T-helper 9 cell (primary cell): ENCODE measurements around the gene ZYG11B.
A peak's percentile ranks its signal among the peaks of the same experiment; 100 is the strongest.
"Not testable (repeated sequence)": the region's sequence is repeated elsewhere in the genome, so short reads cannot be mapped to it uniquely, and the experiment has no call there.

ENCODE experiments used
- DNase-seq: peaks from one replicate; pipeline ENCODE4 v3.0.0-alpha.2; 2020

The ZYG11B gene

GRCh38 chr1:52759908-52760307, 33.7 kb downstream of the ZYG11B start:
- no peak for DNase-seq

GRCh38 chr1:52767596-52768280, 41.5 kb downstream of the ZYG11B start:
- DNase-seq, result no peak

DNA sequence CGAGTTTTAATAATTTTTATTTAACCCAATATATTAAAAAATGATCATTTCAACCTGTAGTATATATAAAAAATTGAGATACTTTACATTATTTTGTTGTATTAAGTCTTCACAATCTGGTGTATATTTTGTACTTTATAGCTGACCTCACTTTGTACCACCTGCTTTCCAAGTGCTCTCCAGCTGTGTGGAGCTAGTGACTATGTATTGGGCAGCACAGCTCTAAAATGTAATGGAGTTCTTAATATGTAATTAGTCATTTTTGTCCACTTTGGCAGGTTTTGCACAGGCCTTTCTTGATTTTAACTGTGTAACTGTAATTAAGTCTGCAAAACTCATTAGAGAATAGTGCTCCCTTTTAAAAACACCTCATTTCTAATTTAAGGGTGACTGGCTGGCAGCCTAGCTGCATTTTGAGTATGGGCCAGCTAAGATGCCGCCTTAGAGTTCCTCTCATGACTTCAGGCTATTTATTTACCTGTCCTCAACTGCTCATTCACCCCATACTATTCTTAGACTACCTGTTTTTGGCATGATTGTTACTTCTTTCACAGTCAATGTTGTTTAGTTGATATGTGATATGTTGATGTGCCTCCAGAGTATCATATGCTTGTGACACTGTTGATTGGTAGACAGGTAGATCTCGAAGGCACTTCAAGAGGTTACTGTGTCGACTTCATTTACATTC, 43.2 kb downstream of the ZYG11B start:
- no peak for DNase-seq

DNA sequence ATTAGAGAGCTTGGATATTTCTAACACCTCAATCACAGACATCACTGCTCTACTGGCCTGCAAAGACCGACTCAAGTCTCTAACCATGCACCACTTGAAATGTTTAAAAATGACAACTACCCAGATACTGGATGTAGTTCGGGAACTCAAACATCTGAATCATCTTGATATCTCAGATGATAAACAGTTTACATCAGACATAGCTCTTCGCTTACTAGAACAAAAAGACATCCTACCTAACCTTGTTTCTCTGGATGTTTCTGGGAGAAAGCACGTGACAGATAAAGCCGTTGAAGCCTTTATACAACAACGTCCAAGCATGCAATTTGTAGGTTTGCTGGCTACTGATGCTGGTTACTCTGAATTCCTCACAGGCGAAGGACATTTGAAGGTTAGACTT, 45.1 kb downstream of the ZYG11B start:
- no peak for DNase-seq

GRCh38 chr1:52786148-52786547, 59.9 kb downstream of the ZYG11B start:
- no peak for DNase-seq

GRCh38 chr1:52790429-52790828, 64.2 kb downstream of the ZYG11B start:
- not testable (repeated sequence) for DNase-seq

DNA sequence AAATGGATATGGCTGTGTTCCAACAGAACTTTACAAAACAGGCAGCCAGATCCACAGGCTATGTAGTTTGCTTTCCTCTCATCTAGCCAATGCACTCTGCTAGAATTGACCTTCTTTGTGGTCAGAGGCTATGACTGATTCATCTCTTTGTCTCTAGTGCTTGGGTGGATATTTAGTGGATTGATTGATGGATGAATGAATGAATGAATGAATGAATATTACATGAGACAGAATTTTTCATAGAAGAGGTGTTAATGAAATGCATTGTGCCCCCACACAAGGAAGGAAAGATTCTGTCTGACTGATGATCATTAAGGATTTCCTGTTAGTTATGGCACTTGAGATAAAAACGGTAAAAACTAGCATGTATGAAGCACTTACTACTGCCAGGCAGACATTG, 65.8 kb downstream of the ZYG11B start:
- no peak for DNase-seq

GRCh38 chr1:52793717-52794116, 67.5 kb downstream of the ZYG11B start:
- not testable (repeated sequence) for DNase-seq

GRCh38 chr1:52795464-52795863, 69.2 kb downstream of the ZYG11B start:
- no peak for DNase-seq

GRCh38 chr1:52798331-52798730, 72.1 kb downstream of the ZYG11B start:
- no peak for DNase-seq

DNA sequence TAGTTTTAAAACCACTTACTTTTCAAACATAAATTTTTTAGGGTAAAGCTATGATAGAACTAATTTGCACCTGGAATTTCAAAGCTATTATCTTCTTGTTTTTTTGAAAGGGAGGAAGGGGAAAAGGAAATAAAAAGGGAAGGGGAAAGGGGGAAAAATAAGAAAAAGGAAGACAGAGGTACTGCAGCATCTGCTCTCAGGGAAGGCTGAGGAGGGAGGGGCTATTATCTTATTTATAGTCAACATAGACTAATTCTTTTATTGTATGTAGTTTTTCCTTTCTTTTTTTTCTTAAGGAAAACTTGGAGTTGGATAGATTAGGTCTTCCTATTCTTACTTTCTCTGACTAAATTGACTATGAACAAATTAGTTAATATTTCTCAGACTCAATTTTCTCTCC, 74.8 kb downstream of the ZYG11B start:
- no peak for DNase-seq

- not testable (repeated sequence) for DNase-seq
These were observed 77.8 kb downstream of the ZYG11B start for GRCh38 chr1:52804083-52804482.

- no peak for DNase-seq
These were observed 88.2 kb downstream of the ZYG11B start for GRCh38 chr1:52814465-52814864.

GRCh38 chr1:52820830-52821229, 94.6 kb downstream of the ZYG11B start:
- not testable (repeated sequence) for DNase-seq

GRCh38 chr1:52825868-52826267, 99.6 kb downstream of the ZYG11B start:
- DNase-seq, result no peak

GRCh38 chr1:52834798-52835197, 108.5 kb downstream of the ZYG11B start:
- DNase-seq, result no peak

DNA sequence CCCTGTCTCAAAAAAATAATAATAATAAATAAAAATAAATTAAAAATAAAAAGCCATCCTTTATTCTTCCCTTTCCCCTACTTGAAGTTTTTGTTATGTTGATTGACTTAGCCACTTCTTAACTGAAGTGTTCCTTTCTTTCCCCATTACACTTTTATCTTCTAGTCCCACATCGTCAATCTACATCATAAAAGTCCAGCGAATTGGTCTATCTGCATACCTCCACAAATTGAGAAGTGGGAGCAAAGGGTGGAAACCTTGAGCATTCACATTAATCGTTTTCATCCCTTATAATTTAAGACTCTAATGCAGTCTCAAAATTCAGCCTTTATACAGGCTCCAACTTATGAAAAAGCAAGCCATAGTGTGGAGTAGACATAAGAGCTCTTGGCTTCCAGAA, 109.8 kb downstream of the ZYG11B start:
- no peak for DNase-seq

DNA sequence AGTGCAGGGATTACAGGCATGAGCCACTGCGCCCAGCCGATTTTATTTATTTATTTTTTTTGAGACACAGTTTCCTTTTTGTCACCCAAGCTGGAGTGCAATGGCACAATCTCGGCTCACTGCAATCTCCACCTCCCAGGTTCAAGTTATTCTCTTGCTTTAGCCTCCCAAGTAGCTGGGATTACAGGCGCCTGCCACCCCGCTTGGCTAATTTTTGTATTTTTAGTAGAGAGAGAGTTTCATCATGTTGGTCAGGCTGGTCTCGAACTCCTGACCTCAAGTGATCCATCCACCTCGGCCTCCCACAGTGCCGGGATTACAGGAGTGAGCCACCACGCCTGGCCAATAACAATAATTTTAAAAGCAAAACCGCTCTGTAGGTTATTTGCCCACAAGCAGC, 112.9 kb downstream of the ZYG11B start:
- DNase-seq, result not testable (repeated sequence)

- peak; percentile 39 for DNase-seq
These were observed 116.5 kb downstream of the ZYG11B start, which contains the start of gene ZYG11A for GRCh38 chr1:52842643-52843310. Gene ZYG11A, plus strand, starts transcription at chr1:52842760. Its CDS starts 124 bp downstream, at chr1:52842884.

GRCh38 chr1:52845119-52845518, 118.9 kb downstream of the ZYG11B start:
- DNase-seq, result not testable (repeated sequence)

DNA sequence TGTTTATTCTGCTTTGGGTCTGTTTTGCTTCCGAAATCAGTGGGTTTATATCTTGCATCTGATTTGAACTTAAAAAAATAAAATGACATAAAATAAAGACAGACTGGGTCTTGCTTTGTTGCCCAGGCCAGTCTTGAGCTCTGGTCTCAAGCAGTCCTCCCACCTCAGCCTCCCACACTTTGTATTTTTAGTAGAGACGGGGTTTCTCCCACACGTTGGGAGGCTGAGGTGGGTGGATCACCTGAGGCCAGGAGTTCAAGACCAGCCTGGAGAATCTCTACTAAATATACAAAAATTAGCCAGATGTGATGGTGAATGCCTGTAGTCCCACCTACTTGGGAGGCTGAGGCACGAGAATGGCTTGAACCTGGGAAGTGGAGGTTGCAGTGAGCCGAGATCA, 122.2 kb downstream of the ZYG11B start:
- DNase-seq, result no peak

DNA sequence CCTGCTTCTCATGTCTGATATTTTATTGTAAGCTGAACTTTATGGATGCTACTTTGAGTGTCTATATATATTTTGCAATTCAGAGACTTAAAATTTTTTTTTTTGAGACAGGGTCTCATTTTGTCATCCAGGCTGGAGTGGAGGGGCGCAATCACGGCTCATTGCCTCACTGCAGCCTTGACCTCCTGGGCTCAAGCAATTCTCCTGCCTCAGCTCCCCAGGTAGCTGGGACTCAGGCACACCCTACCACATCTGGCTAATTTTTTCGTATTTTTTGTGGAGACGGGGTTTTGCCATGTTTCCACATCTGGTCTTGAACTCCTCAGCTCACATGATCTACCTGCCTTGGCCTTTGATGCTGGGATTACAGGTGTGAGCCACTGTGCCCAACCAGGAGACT, 124.7 kb downstream of the ZYG11B start:
- no peak for DNase-seq

- DNase-seq, result no peak
These were observed 126.6 kb downstream of the ZYG11B start for GRCh38 chr1:52852854-52853253.

DNA sequence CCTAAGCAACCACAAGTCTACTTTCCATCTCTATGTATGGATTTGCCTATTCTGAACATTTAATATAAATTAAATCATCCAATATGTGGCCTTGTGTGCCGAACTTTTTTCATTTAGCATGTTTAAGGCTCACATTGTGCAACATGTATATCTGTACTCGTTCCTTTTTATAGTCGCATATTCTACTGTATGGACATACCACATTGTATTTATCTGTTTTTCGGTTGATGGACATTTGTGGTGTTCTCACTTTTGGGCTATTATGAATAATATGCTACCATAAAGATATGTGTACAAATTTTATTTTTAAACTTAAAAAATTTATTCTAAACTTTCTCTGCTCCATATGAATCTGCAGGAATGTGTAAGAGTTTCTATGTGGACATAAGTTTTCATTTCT, 129.3 kb downstream of the ZYG11B start:
- DNase-seq, result no peak
